Uterus (tissue), 2 donors: ENCODE measurements around the gene FGFRL1.

Source experiments
- CTCF ChIP-seq, 4 experiments: fragments of 200-600 bp in 2 of 4; fragments of 450-650 bp in 2 of 4; sonication (generic) in 2 of 4; IDR thresholded peaks; one replicate each; pipeline ENCODE4 v1.5.1; 2016 to 2019; ENCODE audit warnings: antibody characterized with exemption in 4 of 4, mild to moderate bottlenecking in 2 of 4, moderate library complexity in 1 of 4
- POLR2A ChIP-seq, 2 donors: fragments of 450-650 bp; IDR thresholded peaks; one replicate each; pipeline ENCODE4 v1.6.1; 2016; ENCODE audit warnings: antibody characterized with exemption in 2 of 2, mild to moderate bottlenecking in 1 of 2, moderate library complexity in 1 of 2

GRCh38 chr4:1058198-1058996 is 47.0 kb downstream of the FGFRL1 start:
- TF ChIP-seq CTCF (IDR thresholded peaks at IDR 0.05) (no peak), POLR2A (IDR thresholded peaks at IDR 0.05) (no peak)
